Liver (tissue), 9 donors: ENCODE data around the gene SCAF8. TPM values are rescaled to one million over a fixed set of nuclear protein-coding genes. Genes with fewer than 3 reads are reported as not detected.

ENCODE experiments used
- DNase-seq: peaks from one replicate; pipeline ENCODE4 v3.0.0-alpha.2; 2017; ENCODE audit warnings: low spot score
- H3K27ac ChIP-seq, 2 donors: one replicate each; pipeline ENCODE4 v1.7.0; 2013; ENCODE audit warnings: inconsistent platforms in 2 of 2, low read length in 2 of 2, control low read depth in 1 of 2, low read depth in 1 of 2, mild to moderate bottlenecking in 1 of 2
- H3K27me3 ChIP-seq, 4 donors: one replicate each; pipeline versions ENCODE4 v1.6.1 to v1.7.0; 2013; ENCODE audit warnings: low read length in 3 of 4, inconsistent platforms in 1 of 4, mild to moderate bottlenecking in 1 of 4, moderate library complexity in 1 of 4; ENCODE audit not compliant: control insufficient read depth in 4 of 4, insufficient read depth in 4 of 4
- H3K36me3 ChIP-seq, 4 donors: one replicate each; pipeline versions ENCODE4 v1.6.1 to v1.7.0; 2013; ENCODE audit warnings: low read length in 3 of 4, mild to moderate bottlenecking in 3 of 4, low read depth in 1 of 4, moderate library complexity in 1 of 4; ENCODE audit not compliant: control insufficient read depth in 4 of 4, insufficient read depth in 3 of 4
- H3K4me1 ChIP-seq, 4 donors: one replicate each; pipeline versions ENCODE4 v1.6.1 to v1.7.0; 2013; ENCODE audit warnings: low read length in 3 of 4, mild to moderate bottlenecking in 3 of 4, moderate library complexity in 1 of 4; ENCODE audit not compliant: control insufficient read depth in 4 of 4, insufficient read depth in 4 of 4
- H3K4me3 ChIP-seq, 3 donors: one replicate each; pipeline versions ENCODE4 v1.6.1 to v1.7.0; 2013; ENCODE audit warnings: low read length in 3 of 3, control low read depth in 1 of 3, low read depth in 1 of 3, mild to moderate bottlenecking in 1 of 3
- H3K9ac ChIP-seq, 2 donors: one replicate each; pipeline ENCODE4 v1.7.0; 2013; ENCODE audit warnings: low read length in 2 of 2, mild to moderate bottlenecking in 2 of 2, moderate library complexity in 2 of 2, control low read depth in 1 of 2, low read depth in 1 of 2
- H3K9me3 ChIP-seq, 4 donors: one replicate each; pipeline versions ENCODE4 v1.6.1 to v1.7.0; 2013; ENCODE audit warnings: low read length in 3 of 4; ENCODE audit not compliant: control insufficient read depth in 4 of 4
- CTCF ChIP-seq: fragments of 150-350 bp; IDR thresholded peaks from 2 replicates; pipeline ENCODE4 v1.5.1; 2017; ENCODE audit warnings: improper control_type of control experiment, low read depth, low read length; ENCODE audit not compliant: missing input control
- EGR1 ChIP-seq, 2 donors: IDR thresholded peaks; 2 replicates each; pipeline ENCODE4 v1.6.1; 2016 to 2018; ENCODE audit warnings: antibody characterized with exemption in 2 of 2, low read depth in 2 of 2
- FOXA1 ChIP-seq: IDR thresholded peaks from 2 replicates; pipeline ENCODE4 v1.6.1; 2016; ENCODE audit warnings: antibody characterized with exemption
- FOXA2 ChIP-seq: IDR thresholded peaks from 2 replicates; pipeline ENCODE4 v1.6.1; 2016; ENCODE audit warnings: antibody characterized with exemption
- GABPA ChIP-seq, 2 donors: IDR thresholded peaks in 1 of 2; conservative IDR thresholded peaks in 1 of 2; 2 replicates each; pipeline ENCODE4 v1.6.1; 2016; ENCODE audit warnings: antibody characterized with exemption in 2 of 2, mild to moderate bottlenecking in 1 of 2, moderate library complexity in 1 of 2
- HNF4A ChIP-seq, 2 donors: conservative IDR thresholded peaks; 2 replicates each; pipeline ENCODE4 v1.6.1; 2016; ENCODE audit warnings: antibody characterized with exemption in 2 of 2, mild to moderate bottlenecking in 2 of 2
- HNF4G ChIP-seq: IDR thresholded peaks from 2 replicates; pipeline ENCODE4 v1.6.1; 2016; ENCODE audit warnings: antibody characterized with exemption
- JUND ChIP-seq, 2 donors: IDR thresholded peaks; 2 replicates each; pipeline ENCODE4 v1.6.1; 2016; ENCODE audit warnings: antibody characterized with exemption in 2 of 2
- NR2F2 ChIP-seq: IDR thresholded peaks from 2 replicates; pipeline ENCODE4 v1.6.1; 2016; ENCODE audit warnings: antibody characterized with exemption
- RAD21 ChIP-seq, 2 donors: IDR thresholded peaks; 2 replicates each; pipeline ENCODE4 v1.6.1; 2016; ENCODE audit warnings: antibody characterized with exemption in 2 of 2, mild to moderate bottlenecking in 2 of 2
- RXRA ChIP-seq, 2 donors: IDR thresholded peaks; 2 replicates each; pipeline ENCODE4 v1.6.1; 2017 to 2018; ENCODE audit warnings: antibody characterized with exemption in 2 of 2, mild to moderate bottlenecking in 1 of 2
- SP1 ChIP-seq: IDR thresholded peaks from 2 replicates; pipeline ENCODE4 v1.6.1; 2018; ENCODE audit warnings: antibody characterized with exemption, mild to moderate bottlenecking
- TAF1 ChIP-seq: conservative IDR thresholded peaks from 2 replicates; pipeline ENCODE4 v1.6.1; 2016; ENCODE audit warnings: antibody characterized with exemption, mild to moderate bottlenecking
- YY1 ChIP-seq: IDR thresholded peaks from 2 replicates; pipeline ENCODE4 v1.6.1; 2016; ENCODE audit warnings: antibody characterized with exemption, mild to moderate bottlenecking
- ZBTB33 ChIP-seq: IDR thresholded peaks from 2 replicates; pipeline ENCODE4 v1.6.1; 2016; ENCODE audit warnings: antibody characterized with exemption
- WGBS: extraction: QIAGEN DNeasy Blood & Tissue Kit; methylation state at CpG from one replicate; pipeline ENCODE4 v1.1.7; 2013; 5-methylcytosine and 5-hydroxymethylcytosine counted together
- polyA plus RNA-seq, 2 donors: library from polyadenylated mRNA; stranded (reverse) in 1 of 2; unstranded in 1 of 2; fragments of 200-250 nt in 1 of 2; fragments of >200 nt in 1 of 2; fragmentation: Nextera tagmentation in 1 of 2; extraction: Ambion mirVana in 1 of 2; gene quantifications; one replicate each; pipeline versions ENCODE4 v1.2.1 to v1.2.3, GENCODE V29; 2013 to 2015
- total RNA-seq, 2 donors: library from RNA; depleted of rRNA; stranded (reverse); fragments of >200 nt; gene quantifications; one replicate each; pipeline ENCODE4 v1.2.3, GENCODE V29; 2014
- TF ChIP-seq, protein P1 (sequence below): IDR thresholded peaks from 2 replicates; pipeline ENCODE4 v1.6.1; 2016; ENCODE audit warnings: antibody characterized with exemption, mild to moderate bottlenecking
- TF ChIP-seq, protein P2 (sequence below): IDR thresholded peaks from 2 replicates; pipeline ENCODE4 v1.6.1; 2016; ENCODE audit warnings: antibody characterized with exemption
- TF ChIP-seq, protein P3 (sequence below): IDR thresholded peaks from 2 replicates; pipeline ENCODE4 v1.6.1; 2016; ENCODE audit warnings: antibody characterized with exemption
- donor health status: healthy.
- donor health status: healthy.
- donor health status: healthy.
- donor health status: healthy.
- donor health status: healthy.

The SCAF8 gene
- total and polyA plus RNA-seq, 4 donors: 5.9 to 22.3 (median 12.5) TPM

- H3K27me3 ChIP-seq: no peaks in the 10 kb centered on the region
- no peaks in the 10 kb centered on the region for H3K4me1 ChIP-seq
- TF ChIP-seq TAF1 (no peak), HNF4A (conservative IDR thresholded peaks at IDR 0.05) (no peak), FOXA2 (no peak), GABPA (IDR thresholded peaks at IDR 0.05 in 1 of 2, conservative IDR thresholded peaks at IDR 0.05 in 1 of 2) (no peak), RXRA (IDR thresholded peaks at IDR 0.05) (no peak), ZBTB33 (no peak), JUND (IDR thresholded peaks at IDR 0.05) (no peak), CTCF (no peak), HNF4G (no peak)
- no peak for DNase-seq
- H3K27ac ChIP-seq: no peak overlapping the region
- H3K9ac ChIP-seq: no peak overlapping the region
- WGBS: 72% methylated on average over 1 of the region's 1 CpG
- H3K4me3 ChIP-seq: no peak overlapping the region
- H3K36me3 ChIP-seq: no peaks in the 10 kb centered on the region
- H3K9me3 ChIP-seq: peaks cover 0 to 9% (median 0%) of the 10 kb centered on the region in 4 donors
Measured at GRCh38 chr6:154719854-154720253, 13.4 kb upstream of the SCAF8 start.

DNA sequence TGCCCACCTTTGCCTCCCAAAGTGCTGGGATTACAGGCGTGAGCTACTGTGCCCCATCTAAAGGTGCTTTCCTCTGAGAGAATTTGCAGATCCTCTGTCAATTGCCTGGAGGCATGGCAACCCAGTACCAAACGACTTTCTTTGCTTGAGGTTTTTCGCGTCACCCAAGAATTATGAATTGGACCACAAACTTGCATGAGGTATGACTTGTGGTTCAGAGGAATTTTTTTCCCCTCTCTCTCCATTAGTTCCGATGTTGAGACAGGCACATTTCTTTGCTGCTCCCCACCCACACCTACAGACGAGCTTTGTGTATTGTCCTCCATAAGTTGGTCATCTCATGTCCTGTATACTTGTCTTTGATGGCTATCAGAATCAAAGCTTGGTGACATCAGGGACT, 11.8 kb upstream of the SCAF8 start:
- no peak overlapping the region for H3K4me3 ChIP-seq
- DNase-seq: no peak
- H3K36me3 ChIP-seq: no peaks in the 10 kb centered on the region
- no peak overlapping the region for H3K27ac ChIP-seq
- H3K27me3 ChIP-seq: no peaks in the 10 kb centered on the region
- 84% methylated on average over 6 of the region's 6 CpGs for WGBS
- H3K4me1 ChIP-seq: no peaks in the 10 kb centered on the region
- TF ChIP-seq FOXA1: no peak
- no peak for TF ChIP-seq YY1
- TF ChIP-seq HNF4A (conservative IDR thresholded peaks at IDR 0.05): no peak
- no peak for TF ChIP-seq NR2F2
- no peak for TF ChIP-seq HNF4G
- no peak for TF ChIP-seq EGR1 (IDR thresholded peaks at IDR 0.05; ENCODE audit: low read depth in 2 of 2)
- no peak for TF ChIP-seq RXRA (IDR thresholded peaks at IDR 0.05)
- TF ChIP-seq GABPA (IDR thresholded peaks at IDR 0.05 in 1 of 2, conservative IDR thresholded peaks at IDR 0.05 in 1 of 2): no peak
- TF ChIP-seq, protein P1, sequence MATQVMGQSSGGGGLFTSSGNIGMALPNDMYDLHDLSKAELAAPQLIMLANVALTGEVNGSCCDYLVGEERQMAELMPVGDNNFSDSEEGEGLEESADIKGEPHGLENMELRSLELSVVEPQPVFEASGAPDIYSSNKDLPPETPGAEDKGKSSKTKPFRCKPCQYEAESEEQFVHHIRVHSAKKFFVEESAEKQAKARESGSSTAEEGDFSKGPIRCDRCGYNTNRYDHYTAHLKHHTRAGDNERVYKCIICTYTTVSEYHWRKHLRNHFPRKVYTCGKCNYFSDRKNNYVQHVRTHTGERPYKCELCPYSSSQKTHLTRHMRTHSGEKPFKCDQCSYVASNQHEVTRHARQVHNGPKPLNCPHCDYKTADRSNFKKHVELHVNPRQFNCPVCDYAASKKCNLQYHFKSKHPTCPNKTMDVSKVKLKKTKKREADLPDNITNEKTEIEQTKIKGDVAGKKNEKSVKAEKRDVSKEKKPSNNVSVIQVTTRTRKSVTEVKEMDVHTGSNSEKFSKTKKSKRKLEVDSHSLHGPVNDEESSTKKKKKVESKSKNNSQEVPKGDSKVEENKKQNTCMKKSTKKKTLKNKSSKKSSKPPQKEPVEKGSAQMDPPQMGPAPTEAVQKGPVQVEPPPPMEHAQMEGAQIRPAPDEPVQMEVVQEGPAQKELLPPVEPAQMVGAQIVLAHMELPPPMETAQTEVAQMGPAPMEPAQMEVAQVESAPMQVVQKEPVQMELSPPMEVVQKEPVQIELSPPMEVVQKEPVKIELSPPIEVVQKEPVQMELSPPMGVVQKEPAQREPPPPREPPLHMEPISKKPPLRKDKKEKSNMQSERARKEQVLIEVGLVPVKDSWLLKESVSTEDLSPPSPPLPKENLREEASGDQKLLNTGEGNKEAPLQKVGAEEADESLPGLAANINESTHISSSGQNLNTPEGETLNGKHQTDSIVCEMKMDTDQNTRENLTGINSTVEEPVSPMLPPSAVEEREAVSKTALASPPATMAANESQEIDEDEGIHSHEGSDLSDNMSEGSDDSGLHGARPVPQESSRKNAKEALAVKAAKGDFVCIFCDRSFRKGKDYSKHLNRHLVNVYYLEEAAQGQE: no peak
- TF ChIP-seq ZBTB33: no peak
- TF ChIP-seq JUND (IDR thresholded peaks at IDR 0.05): no peak
- TF ChIP-seq, protein P2, sequence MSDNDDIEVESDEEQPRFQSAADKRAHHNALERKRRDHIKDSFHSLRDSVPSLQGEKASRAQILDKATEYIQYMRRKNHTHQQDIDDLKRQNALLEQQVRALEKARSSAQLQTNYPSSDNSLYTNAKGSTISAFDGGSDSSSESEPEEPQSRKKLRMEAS: no peak
- TF ChIP-seq, protein P3, sequence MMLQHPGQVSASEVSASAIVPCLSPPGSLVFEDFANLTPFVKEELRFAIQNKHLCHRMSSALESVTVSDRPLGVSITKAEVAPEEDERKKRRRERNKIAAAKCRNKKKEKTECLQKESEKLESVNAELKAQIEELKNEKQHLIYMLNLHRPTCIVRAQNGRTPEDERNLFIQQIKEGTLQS: no peak
- no peak for TF ChIP-seq RAD21 (IDR thresholded peaks at IDR 0.05)
- no peak for TF ChIP-seq CTCF
- no peak for TF ChIP-seq TAF1
- TF ChIP-seq FOXA2: no peak
- no peak for TF ChIP-seq SP1
- H3K9ac ChIP-seq: no peak overlapping the region
- peaks cover 0 to 9% (median 0%) of the 10 kb centered on the region in 4 donors for H3K9me3 ChIP-seq
